CD4-positive, alpha-beta T cell (primary cell): ENCODE results near the gene GALNT18. TPM values are rescaled to one million over a fixed set of nuclear protein-coding genes. Genes with fewer than 3 reads are reported as not detected.
A peak's percentile ranks its signal among the peaks of the same experiment; 100 is the strongest.

Experiments used
- ATAC-seq: fragments of 200-7000 bp; cut with Tn5 transposase; one replicate; pipeline ENCODE4 v1.10.0; 2022; ENCODE audit warnings: mild to moderate bottlenecking; ENCODE audit not compliant: poor library complexity
- CTCF ChIA-PET: fragments of 350-600 bp; sonication (Branson Sonifier 250); formaldehyde crosslinking; loops from one replicate; lab custom pipeline; 2021; ENCODE audit warnings: antibody characterized with exemption, inconsistent platforms; lab: Charles Lee
- POLR2A ChIA-PET: fragments of 350-600 bp; sonication (Branson Sonifier 250); formaldehyde crosslinking; loops from one replicate; lab custom pipeline; 2021; ENCODE audit warnings: antibody characterized with exemption, inconsistent platforms; lab: Charles Lee
- DNase-seq, 14 experiments: peaks; one replicate each; pipeline ENCODE4 v3.0.0-alpha.2; 2013 to 2020; ENCODE audit warnings: mixed read lengths in 2 of 14
- H3K27ac ChIP-seq, 2 donors: one replicate each; pipeline versions ENCODE4 v1.5.1 to v1.7.0; 2013; ENCODE audit warnings: low read length in 2 of 2, low read depth in 1 of 2, mild to moderate bottlenecking in 1 of 2
- H3K27me3 ChIP-seq, 2 experiments: 1 replicate in 1 of 2; 2 replicates in 1 of 2; pipeline versions ENCODE4 v1.6.1 to v1.7.0; 2013; ENCODE audit warnings: low read length in 2 of 2, control low read depth in 1 of 2, mild to moderate bottlenecking in 1 of 2, moderate library complexity in 1 of 2; ENCODE audit not compliant: insufficient read depth in 2 of 2, control insufficient read depth in 1 of 2
- H3K36me3 ChIP-seq: one replicate; pipeline ENCODE4 v1.6.1; 2013; ENCODE audit warnings: low read length, control low read depth; ENCODE audit not compliant: insufficient read depth
- H3K4me1 ChIP-seq: one replicate; pipeline ENCODE4 v1.6.1; 2013; ENCODE audit warnings: low read length, control low read depth; ENCODE audit not compliant: insufficient read depth
- H3K4me3 ChIP-seq: one replicate; pipeline ENCODE4 v1.5.1; 2013; ENCODE audit warnings: mild to moderate bottlenecking, low read length, moderate library complexity
- H3K9me3 ChIP-seq, 2 experiments: 1 replicate in 1 of 2; 2 replicates in 1 of 2; pipeline versions ENCODE4 v1.6.1 to v1.7.0; 2013; ENCODE audit warnings: low read length in 2 of 2, mild to moderate bottlenecking in 2 of 2, control low read depth in 1 of 2, moderate library complexity in 1 of 2; ENCODE audit not compliant: control insufficient read depth in 1 of 2, insufficient read depth in 1 of 2
- H3K27ac Mint-ChIP-seq: one replicate; pipeline ENCODE4 v1.8.0; 2020; ENCODE audit warnings: mixed read lengths
- H3K27me3 Mint-ChIP-seq: one replicate; pipeline ENCODE4 v1.8.0; 2021; ENCODE audit warnings: mixed read lengths
- H3K36me3 Mint-ChIP-seq: one replicate; pipeline ENCODE4 v1.8.0; 2021; ENCODE audit warnings: low read depth, mixed read lengths
- H3K4me1 Mint-ChIP-seq: one replicate; pipeline ENCODE4 v1.8.0; 2021; ENCODE audit warnings: low read depth, mixed read lengths
- H3K4me3 Mint-ChIP-seq: one replicate; pipeline ENCODE4 v1.8.0; 2020; ENCODE audit warnings: mild to moderate bottlenecking, mixed read lengths
- H3K9me3 Mint-ChIP-seq: one replicate; pipeline ENCODE4 v1.8.0; 2020; ENCODE audit warnings: mixed read lengths
- CTCF ChIP-seq: fragments of 200-600 bp; IDR thresholded peaks from one replicate; pipeline ENCODE4 v1.8.0; 2022; ENCODE audit warnings: antibody characterized with exemption, mild to moderate bottlenecking
- intact Hi-C, 2 experiments: fragments of 100-400 bp; cut with DNase I in 1 of 2; cut with micrococcal nuclease in 1 of 2; formaldehyde crosslinking; loops; one replicate each; pipeline versions ENCODE4 v1.15.1 to v1.9.0; 2023 to 2025; cut with DNase I, micrococcal nuclease
- total RNA-seq, 174 experiments: library from RNA in 2 of 174; stranded (reverse) in 2 of 174; gene quantifications; one replicate each; pipeline ENCODE4 v1.2.3 and lab custom pipeline; 2021 to 2026

GALNT18 gene
- total RNA-seq, 2 experiments from 2014 or later = 0.08 TPM; not detected in 1

DNA sequence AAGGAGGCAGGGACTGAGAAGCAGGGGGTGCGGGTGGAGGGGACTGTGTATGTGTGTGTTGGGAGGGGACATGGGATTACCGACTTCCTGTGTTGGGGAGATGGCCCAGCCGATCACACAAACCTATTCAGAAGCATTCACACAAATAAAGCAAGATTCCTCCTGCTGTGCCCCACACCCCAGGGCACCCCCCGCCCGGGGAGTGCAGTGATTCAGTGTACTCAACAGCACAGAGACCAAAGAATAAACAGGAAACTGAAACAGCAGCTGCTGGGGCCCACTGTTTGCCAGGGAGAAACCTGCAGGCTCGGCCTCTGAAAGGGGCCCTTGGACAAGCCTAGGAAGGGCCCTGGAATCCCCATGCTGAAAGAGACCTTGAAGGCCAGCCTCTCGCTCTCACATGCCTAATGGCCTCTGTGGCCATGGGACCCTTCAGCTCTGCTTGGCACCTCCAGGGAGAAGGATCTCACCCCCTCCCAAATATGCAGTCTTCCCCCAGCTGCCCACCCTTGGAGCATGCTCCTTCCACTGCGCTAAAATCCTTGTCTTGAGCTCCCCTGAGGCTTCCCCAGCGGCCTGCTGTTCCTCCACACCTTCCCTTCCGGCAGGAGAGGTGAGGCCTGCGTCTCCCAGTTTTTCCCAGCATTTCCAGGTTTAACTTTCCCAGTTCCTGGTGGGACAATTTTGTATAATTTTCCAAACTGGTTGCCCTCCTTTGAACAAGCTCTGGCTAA lies 341.7 kb downstream of the GALNT18 start:
- POLR2A ChIA-PET = no interaction called here
- ATAC-seq = no peak
- Histone ChIP-seq H3K4me1 (no peaks in the 10 kb centered on the region), H3K4me3 (no peak overlapping the region), H3K27ac (no peak overlapping the region), H3K9me3 (no peaks in the 10 kb centered on the region), H3K27me3 (no peaks in the 10 kb centered on the region), H3K36me3 (no peaks in the 10 kb centered on the region)
- Mint-ChIP-seq H3K9me3 (no peaks in the 10 kb centered on the region), H3K27ac (no peak overlapping the region), H3K36me3 (no peaks in the 10 kb centered on the region), H3K4me3 (no peak overlapping the region), H3K4me1 (peaks cover 7% of the 10 kb centered on the region), H3K27me3 (peaks cover 13% of the 10 kb centered on the region)
- TF ChIP-seq CTCF = no peak
- intact Hi-C loops = no loop called here
- CTCF ChIA-PET = no interaction called here
- peak in 3 of 14 experiments; percentile 1 to 15 (median 10) for DNase-seq

DNA sequence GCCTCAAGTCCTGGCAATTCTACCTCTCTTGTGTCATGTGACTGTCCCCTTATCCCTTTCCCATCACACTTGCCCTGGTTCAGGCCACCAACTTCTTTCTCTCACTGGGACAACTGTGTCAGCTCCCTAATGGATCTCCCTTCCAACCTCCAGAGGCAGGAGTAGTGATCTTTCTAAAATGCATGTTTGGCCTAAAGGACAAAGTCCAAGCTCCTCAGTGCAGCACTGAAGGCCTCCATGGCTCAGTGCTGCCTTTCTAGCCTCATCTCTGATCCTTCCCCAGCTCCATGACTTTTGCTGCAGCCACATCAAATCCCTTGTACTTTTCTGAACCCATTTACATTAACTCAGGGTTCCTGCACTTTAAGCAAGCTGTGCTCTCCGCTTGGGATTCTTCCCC lies 349.6 kb downstream of the GALNT18 start:
- Mint-ChIP-seq H3K4me1 (no peaks in the 10 kb centered on the region), H3K36me3 (no peaks in the 10 kb centered on the region), H3K4me3 (no peak overlapping the region), H3K9me3 (no peaks in the 10 kb centered on the region), H3K27ac (no peak overlapping the region), H3K27me3 (peaks cover 11% of the 10 kb centered on the region)
- ATAC-seq (no peak), DNase-seq (no peak)
- no peak for TF ChIP-seq CTCF
- Histone ChIP-seq H3K27me3 (no peaks in the 10 kb centered on the region), H3K27ac (no peak overlapping the region), H3K9me3 (no peaks in the 10 kb centered on the region), H3K36me3 (no peaks in the 10 kb centered on the region), H3K4me3 (no peak overlapping the region), H3K4me1 (no peaks in the 10 kb centered on the region)
- ChIA-PET POLR2A (no interaction called here), CTCF (no interaction called here)
- intact Hi-C loops = no loop called here

DNA sequence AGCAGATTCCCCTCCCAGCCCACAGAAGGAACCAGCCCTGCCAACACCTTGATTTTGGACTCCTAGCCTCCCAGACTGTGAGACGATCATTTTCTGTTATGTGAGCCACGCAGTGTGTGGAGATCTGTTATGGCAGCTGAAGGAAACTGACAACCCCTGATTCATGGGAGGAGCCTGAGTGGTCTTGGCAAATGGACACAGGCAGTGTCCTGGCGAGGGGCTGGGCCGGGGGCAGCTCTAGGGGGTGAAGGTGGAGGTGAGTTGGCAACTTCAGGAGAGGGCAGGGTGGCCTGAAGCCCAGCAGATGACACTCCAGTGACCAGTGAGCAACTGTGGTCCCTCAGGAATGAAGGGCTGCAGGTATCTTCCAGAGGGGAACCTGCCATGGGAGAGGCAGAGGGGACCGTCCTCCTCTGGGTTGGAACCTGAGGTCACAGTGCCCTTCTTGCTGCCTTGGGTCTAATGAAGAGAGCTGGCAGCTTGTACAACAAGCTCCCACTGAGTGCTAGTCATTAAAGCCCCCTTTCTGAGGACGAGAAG lies 351.5 kb downstream of the GALNT18 start:
- Histone ChIP-seq H3K27me3 (no peaks in the 10 kb centered on the region), H3K4me1 (no peaks in the 10 kb centered on the region), H3K4me3 (no peak overlapping the region), H3K9me3 (no peaks in the 10 kb centered on the region), H3K36me3 (no peaks in the 10 kb centered on the region), H3K27ac (no peak overlapping the region)
- Mint-ChIP-seq H3K27me3 (peaks cover 4% of the 10 kb centered on the region), H3K4me1 (no peaks in the 10 kb centered on the region), H3K9me3 (no peaks in the 10 kb centered on the region), H3K36me3 (no peaks in the 10 kb centered on the region), H3K4me3 (no peak overlapping the region), H3K27ac (no peak overlapping the region)
- CTCF ChIA-PET = no interaction called here
- ATAC-seq = no peak
- TF ChIP-seq CTCF = no peak
- POLR2A ChIA-PET = no interaction called here
- intact Hi-C loops = no loop called here
- no peak for DNase-seq
